Stimulated activated naive CD8-positive, alpha-beta T cell treated with anti-CD3 and anti-CD28 coated beads, Interleukin-15, amount 100 ng/mL, for 72 hours (primary cell): ENCODE results near the gene ZNF175.

Experiments used
- ATAC-seq: fragments of 150-1000 bp; cut with Tn5 transposase; 2 replicates; pipeline ENCODE4 v1.10.0; 2021; ENCODE audit warnings: mild to moderate bottlenecking, moderate library complexity
- DNase-seq, 2 donors: peaks; one replicate each; pipeline ENCODE4 v3.0.0; 2021 to 2022
- H3K27ac Mint-ChIP-seq, 2 donors: one replicate each; pipeline ENCODE4 v1.8.0; 2022; ENCODE audit warnings: mild to moderate bottlenecking in 2 of 2, mixed read lengths in 2 of 2, moderate library complexity in 2 of 2
- H3K27me3 Mint-ChIP-seq: one replicate; pipeline ENCODE4 v1.8.0; 2022; ENCODE audit warnings: mixed read lengths
- H3K4me1 Mint-ChIP-seq: one replicate; pipeline ENCODE4 v1.8.0; 2022; ENCODE audit warnings: mild to moderate bottlenecking, mixed read lengths
- H3K4me3 Mint-ChIP-seq, 2 donors: one replicate each; pipeline ENCODE4 v1.8.0; 2022; ENCODE audit warnings: mild to moderate bottlenecking in 2 of 2, mixed read lengths in 2 of 2, moderate library complexity in 1 of 2
- H3K9me3 Mint-ChIP-seq, 2 donors: one replicate each; pipeline ENCODE4 v1.8.0; 2022; ENCODE audit warnings: mixed read lengths in 2 of 2

ZNF175 gene

GRCh38 chr19:51593969-51594773, 23.1 kb downstream of the ZNF175 start:
- Mint-ChIP-seq H3K4me3 (peak overlapping the region; percentile 92 to 96), H3K27ac (peak overlapping the region; percentile 84 to 94), H3K9me3 (peaks cover 0 to 30% of the 10 kb centered on the region in 2 donors), H3K27me3 (peaks cover 7% of the 10 kb centered on the region), H3K4me1 (peaks cover 26% of the 10 kb centered on the region)
- peak; percentile 100 for ATAC-seq
- peak; percentile 94 to 96 for DNase-seq

- Mint-ChIP-seq H3K4me1 (peaks cover 26% of the 10 kb centered on the region), H3K9me3 (peaks cover 0 to 24% of the 10 kb centered on the region in 2 donors), H3K27ac (peak overlapping the region; percentile 84 to 94), H3K4me3 (peak overlapping the region; percentile 92 to 96), H3K27me3 (peaks cover 8% of the 10 kb centered on the region)
- DNase-seq (no peak), ATAC-seq (peak; percentile 35)
Observed at GRCh38 chr19:51594774-51595109, 23.7 kb downstream of the ZNF175 start.

GRCh38 chr19:51595190-51596175, 24.4 kb downstream of the ZNF175 start:
- no peak for DNase-seq
- Mint-ChIP-seq H3K4me3 (peak overlapping the region; percentile 92 to 96), H3K27me3 (peaks cover 16% of the 10 kb centered on the region), H3K27ac (peak overlapping the region; percentile 84 to 94), H3K9me3 (peaks cover 0 to 17% of the 10 kb centered on the region in 2 donors), H3K4me1 (peaks cover 26% of the 10 kb centered on the region)
- ATAC-seq: no peak

DNA sequence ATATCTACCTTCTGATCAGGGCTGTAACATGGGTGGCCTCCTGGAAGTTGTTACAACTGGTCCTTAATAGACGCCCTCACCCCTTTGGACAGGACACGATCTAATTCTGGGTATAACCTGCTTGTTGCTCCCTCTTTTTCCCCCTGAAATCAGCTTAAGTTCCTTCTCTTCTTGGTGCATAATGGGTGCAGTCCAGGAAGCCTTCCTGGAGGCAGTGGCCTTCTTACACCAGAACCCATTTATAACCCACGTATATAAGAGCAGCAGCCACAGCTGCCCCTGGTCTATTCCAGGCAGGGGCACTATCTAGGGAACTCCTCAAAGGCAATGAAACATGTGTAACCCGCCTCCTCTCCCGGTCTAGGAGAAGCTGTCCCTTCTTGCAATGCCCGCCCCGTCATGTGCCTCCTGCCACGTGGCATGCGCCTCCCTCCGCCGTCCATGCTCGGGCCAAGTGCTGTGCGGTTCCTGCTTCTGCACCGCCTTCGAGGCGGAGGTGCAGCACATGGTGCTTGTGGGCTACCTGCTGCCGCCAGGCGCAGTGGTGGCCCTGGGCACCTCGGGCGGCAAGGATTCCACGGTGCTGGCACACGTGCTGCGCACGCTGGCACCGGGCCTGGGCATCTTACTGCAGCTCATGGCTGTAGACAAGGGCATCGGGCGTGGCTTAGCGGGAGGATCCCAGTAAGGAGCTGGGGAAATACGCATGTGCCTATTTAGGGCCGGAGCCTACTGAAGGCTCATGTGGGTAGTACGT, 27.3 kb downstream of the ZNF175 start:
- no peak for ATAC-seq
- H3K9me3 Mint-ChIP-seq: peaks cover 5 to 8% of the 10 kb centered on the region in 2 donors
- H3K4me3 Mint-ChIP-seq: no peak overlapping the region
- H3K4me1 Mint-ChIP-seq: peaks cover 32% of the 10 kb centered on the region
- peaks cover 40% of the 10 kb centered on the region for H3K27me3 Mint-ChIP-seq
- no peak overlapping the region for H3K27ac Mint-ChIP-seq
- DNase-seq: no peak

- Mint-ChIP-seq H3K4me1 (peaks cover 25% of the 10 kb centered on the region), H3K9me3 (peaks cover 6 to 8% of the 10 kb centered on the region in 2 donors), H3K27me3 (peaks cover 43% of the 10 kb centered on the region), H3K27ac (no peak overlapping the region), H3K4me3 (no peak overlapping the region)
- DNase-seq (no peak), ATAC-seq (no peak)
Observed at GRCh38 chr19:51599084-51599483, 28.0 kb downstream of the ZNF175 start.

DNA sequence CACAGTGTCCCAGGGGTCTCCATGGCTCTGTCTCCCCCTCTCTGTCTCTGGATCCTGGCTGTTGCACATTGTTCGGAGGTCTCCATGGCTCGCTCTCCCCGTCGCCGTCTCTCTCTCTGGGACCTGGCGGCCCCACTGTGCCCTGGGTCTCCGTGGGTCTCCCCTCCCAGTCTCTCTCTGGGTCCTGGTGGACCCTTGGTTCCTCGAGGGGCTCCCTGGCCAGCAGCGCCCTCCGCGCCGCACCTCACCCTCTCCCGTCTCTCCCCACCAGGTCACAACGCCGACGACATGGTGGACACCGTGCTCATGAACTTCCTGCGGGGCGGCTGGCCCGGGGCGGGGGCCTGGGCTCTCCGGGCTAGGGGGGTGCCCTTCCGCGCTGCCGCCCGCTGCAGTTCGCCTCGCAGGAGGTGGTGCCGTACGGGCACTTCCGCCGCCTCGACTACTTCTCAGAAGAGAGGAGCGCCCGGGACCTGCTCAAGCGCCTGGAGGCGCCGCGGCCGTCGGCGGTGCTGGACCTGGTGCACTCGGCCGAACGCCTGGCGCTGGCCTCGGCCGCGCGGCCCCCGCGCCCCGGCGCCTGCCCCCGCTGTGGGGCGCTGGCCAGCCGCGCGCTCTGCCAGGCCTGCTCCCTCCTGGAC, 30.0 kb downstream of the ZNF175 start:
- peak overlapping the region in 1 of 2 donors; percentile 19 for H3K27ac Mint-ChIP-seq
- peak overlapping the region; percentile 47 to 68 for H3K4me3 Mint-ChIP-seq
- ATAC-seq: peak; percentile 89
- peak in 1 of 2 donors; percentile 46 for DNase-seq
- peaks cover 11% of the 10 kb centered on the region for H3K4me1 Mint-ChIP-seq
- H3K9me3 Mint-ChIP-seq: peaks cover 0 to 11% of the 10 kb centered on the region in 2 donors
- peaks cover 56% of the 10 kb centered on the region for H3K27me3 Mint-ChIP-seq

GRCh38 chr19:51602189-51602854, 31.2 kb downstream of the ZNF175 start:
- Mint-ChIP-seq H3K4me3 (peak overlapping the region in 1 of 2 donors; percentile 25), H3K27me3 (peaks cover 51% of the 10 kb centered on the region), H3K4me1 (peaks cover 21% of the 10 kb centered on the region), H3K27ac (no peak overlapping the region), H3K9me3 (peaks cover 0 to 11% of the 10 kb centered on the region in 2 donors)
- DNase-seq: no peak
- ATAC-seq: no peak

DNA sequence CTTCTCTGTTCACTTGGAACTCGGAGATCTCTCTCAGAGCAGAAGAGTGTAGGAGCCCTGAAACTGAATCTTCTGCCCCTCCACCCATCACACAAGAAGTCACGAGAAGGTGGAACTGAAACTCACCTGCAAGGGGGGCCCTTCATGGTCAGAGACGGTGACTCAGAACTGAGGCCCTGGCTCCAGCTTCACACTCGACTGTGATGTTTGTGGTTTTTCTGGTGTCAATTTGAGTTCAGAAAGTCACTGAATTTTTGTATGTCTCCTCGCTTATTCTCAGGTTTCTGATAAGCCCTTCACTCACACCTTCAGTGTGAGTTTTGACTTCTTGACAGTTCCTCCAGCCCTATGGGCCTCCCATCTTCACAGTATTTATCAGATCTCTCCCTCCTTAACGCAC, 36.0 kb downstream of the ZNF175 start:
- Mint-ChIP-seq H3K27me3 (peaks cover 50% of the 10 kb centered on the region), H3K9me3 (peaks cover 6 to 17% of the 10 kb centered on the region in 2 donors), H3K4me3 (peak overlapping the region; percentile 7 to 34), H3K27ac (peak overlapping the region in 1 of 2 donors; percentile 48), H3K4me1 (peaks cover 22% of the 10 kb centered on the region)
- peak; percentile 97 for ATAC-seq
- DNase-seq: peak; percentile 52 to 62

GRCh38 chr19:51607920-51608562, 37.0 kb downstream of the ZNF175 start:
- Mint-ChIP-seq H3K4me1 (peaks cover 18% of the 10 kb centered on the region), H3K27me3 (peaks cover 50% of the 10 kb centered on the region), H3K27ac (no peak overlapping the region), H3K4me3 (no peak overlapping the region), H3K9me3 (peaks cover 15 to 24% of the 10 kb centered on the region in 2 donors)
- ATAC-seq (no peak), DNase-seq (peak; percentile 40 to 41)

GRCh38 chr19:51610576-51610975, 39.5 kb downstream of the ZNF175 start:
- Mint-ChIP-seq H3K4me3 (no peak overlapping the region), H3K27me3 (peaks cover 61% of the 10 kb centered on the region), H3K27ac (no peak overlapping the region), H3K4me1 (peaks cover 18% of the 10 kb centered on the region), H3K9me3 (peaks cover 16 to 17% of the 10 kb centered on the region in 2 donors)
- ATAC-seq (no peak), DNase-seq (no peak)

DNA sequence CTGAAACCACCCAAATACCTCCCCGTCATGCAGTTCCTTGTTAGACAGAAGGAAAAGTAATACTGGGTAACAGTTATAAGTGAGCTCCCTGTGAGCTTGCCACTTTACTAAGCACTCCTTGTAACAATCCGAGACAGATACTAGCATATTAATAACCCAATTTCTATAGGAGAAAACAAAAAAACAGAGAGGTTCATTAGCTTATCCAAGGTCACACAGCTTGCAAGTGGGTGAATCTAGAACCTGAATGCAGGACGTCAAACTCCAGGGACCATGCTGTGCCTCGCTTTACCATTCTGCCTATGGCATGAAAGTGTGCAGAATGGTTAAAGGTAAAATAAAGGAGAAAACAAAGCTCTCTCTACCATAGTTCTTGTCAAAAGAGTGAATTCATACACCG, 43.7 kb downstream of the ZNF175 start:
- Mint-ChIP-seq H3K9me3 (peaks cover 16 to 17% of the 10 kb centered on the region in 2 donors), H3K4me3 (no peak overlapping the region), H3K27ac (no peak overlapping the region), H3K27me3 (peaks cover 72% of the 10 kb centered on the region), H3K4me1 (no peaks in the 10 kb centered on the region)
- DNase-seq (no peak), ATAC-seq (no peak)

DNA sequence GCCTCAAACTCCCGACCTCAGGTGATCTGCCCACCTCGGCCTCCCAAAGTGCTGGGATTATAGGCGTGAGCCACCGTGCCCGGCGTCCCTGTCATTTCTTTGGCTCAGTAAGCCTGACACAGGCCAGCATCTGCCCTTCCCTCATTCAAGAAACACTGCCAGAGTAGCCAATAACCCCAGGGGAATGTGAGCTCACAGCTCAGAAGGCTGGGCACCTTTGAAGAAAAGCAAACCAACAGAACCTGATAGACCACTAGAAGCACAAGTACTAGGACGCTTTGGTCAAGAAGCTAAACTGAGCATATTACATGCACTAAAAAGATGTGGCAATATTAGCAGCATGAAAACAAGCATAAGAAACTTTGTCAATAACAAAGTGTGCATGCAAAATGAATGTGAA, 44.9 kb downstream of the ZNF175 start:
- H3K9me3 Mint-ChIP-seq: peaks cover 16 to 17% of the 10 kb centered on the region in 2 donors
- DNase-seq (no peak), ATAC-seq (no peak)
- H3K4me3 Mint-ChIP-seq: no peak overlapping the region
- H3K27me3 Mint-ChIP-seq: peaks cover 69% of the 10 kb centered on the region
- no peaks in the 10 kb centered on the region for H3K4me1 Mint-ChIP-seq
- no peak overlapping the region for H3K27ac Mint-ChIP-seq

DNA sequence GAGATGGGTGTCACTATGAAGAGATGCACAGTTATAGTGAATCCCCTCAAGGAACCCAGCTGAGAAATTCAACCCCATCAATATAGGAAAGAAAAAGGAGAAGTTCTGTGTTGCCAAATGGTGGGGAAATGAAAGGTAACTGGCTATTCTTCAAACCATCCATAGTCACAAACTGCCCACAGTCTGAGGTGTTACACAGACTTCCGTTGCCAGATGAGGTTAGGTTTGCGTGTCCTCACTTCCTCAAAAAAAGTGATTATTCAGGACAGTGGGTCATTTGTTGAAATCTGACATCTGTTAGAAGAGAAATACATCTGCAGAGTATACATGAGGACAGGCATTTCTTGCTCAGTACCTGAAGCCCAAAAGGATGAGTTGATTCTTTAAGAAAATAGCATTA, 50.1 kb downstream of the ZNF175 start:
- no peak overlapping the region for H3K27ac Mint-ChIP-seq
- ATAC-seq: no peak

DNA sequence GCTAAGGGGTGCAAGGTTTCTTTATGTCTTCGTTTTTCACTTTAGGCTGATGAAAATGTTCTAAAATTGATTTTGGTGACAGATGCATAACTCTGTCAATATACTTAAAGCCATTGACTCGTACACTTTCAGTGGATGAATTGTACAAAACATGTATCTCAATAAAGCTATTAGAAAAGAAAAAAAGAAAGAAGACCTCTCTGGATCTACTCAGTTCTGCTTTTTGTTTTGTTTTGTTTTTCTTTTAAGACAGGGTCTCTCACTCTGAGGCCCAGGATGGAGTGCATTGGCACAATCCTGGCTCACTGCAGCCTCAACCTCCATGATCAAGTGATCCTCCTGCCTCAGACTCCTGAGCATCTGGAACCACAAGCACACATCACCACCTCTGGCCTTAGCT, 55.6 kb downstream of the ZNF175 start:
- H3K4me3 Mint-ChIP-seq: no peak overlapping the region
- peaks cover 44% of the 10 kb centered on the region for H3K27me3 Mint-ChIP-seq
- DNase-seq (no peak), ATAC-seq (no peak)
- H3K9me3 Mint-ChIP-seq: no peaks in the 10 kb centered on the region
- no peak overlapping the region for H3K27ac Mint-ChIP-seq
- no peaks in the 10 kb centered on the region for H3K4me1 Mint-ChIP-seq

More for the DNA sequence above, 50.1 kb downstream of the ZNF175 start:
- no peak overlapping the region for H3K4me3 Mint-ChIP-seq
- no peaks in the 10 kb centered on the region for H3K4me1 Mint-ChIP-seq
- no peaks in the 10 kb centered on the region for H3K9me3 Mint-ChIP-seq
- DNase-seq: no peak
- H3K27me3 Mint-ChIP-seq: peaks cover 28% of the 10 kb centered on the region
